Activated CD4-positive, CD25-positive, alpha-beta regulatory T cell treated with anti-CD3 and anti-CD28 coated beads, Interleukin-2, amount 50 U/mL, for 16 hours (primary cell): ENCODE data around the gene ADAMTS2.
"Not testable (repeated sequence)": the region's sequence is repeated elsewhere in the genome, so short reads cannot be mapped to it uniquely, and the experiment has no call there.

Experiments used
- DNase-seq: peaks from one replicate; pipeline ENCODE4 v3.0.0-alpha.2; 2020; ENCODE audit warnings: low read depth, low spot score

ADAMTS2 gene

DNA sequence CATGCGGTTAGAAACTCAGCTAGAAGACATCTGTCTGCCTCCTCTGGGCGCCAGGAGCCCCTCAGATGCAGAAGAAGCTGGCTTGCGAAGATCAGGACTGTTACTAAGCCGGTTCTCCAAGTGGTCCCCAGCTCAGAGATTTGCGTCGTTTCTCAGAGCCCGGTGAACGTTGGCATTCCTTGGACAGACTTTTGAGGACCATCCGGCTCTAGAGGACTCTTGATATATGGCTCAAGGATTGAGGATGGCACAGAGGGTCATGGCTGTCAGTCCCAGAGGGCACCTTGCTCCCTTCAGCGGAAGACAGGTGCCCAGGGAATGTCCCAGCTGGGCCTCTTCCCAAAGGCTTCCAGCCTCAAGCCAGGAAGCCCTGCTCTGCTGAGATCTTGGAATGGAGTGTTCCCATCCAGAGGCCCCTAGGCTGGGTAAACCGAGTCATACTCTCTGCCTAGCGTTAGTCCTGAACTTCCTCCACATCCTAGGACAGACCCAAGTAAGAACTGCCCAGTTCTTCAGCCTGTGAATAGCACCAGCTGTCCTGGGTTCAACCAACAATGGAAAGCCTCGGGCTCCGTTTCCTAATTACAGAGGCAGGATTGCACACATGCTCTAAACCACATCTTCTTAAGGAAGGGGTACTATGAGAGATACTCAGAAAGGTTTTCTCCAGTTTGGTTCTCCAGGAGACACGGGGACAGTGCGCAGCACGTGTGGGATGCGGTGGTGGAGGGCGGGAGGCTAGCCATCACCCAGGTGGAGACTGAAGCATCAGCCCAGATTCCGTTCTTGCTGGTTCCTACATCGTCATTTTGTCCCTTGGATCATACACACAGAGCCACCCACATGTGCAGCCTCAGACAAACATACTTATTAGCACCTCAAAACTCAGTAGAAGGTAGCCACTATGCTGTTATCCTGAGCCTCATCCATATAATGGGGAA, 233.7 kb downstream of the ADAMTS2 start:
- DNase-seq = no peak

- DNase-seq = no peak
Measured at GRCh38 chr5:179110528-179110927, 234.7 kb downstream of the ADAMTS2 start.

- not testable (repeated sequence) for DNase-seq
Measured at GRCh38 chr5:179101282-179101681, 244.0 kb downstream of the ADAMTS2 start.

DNA sequence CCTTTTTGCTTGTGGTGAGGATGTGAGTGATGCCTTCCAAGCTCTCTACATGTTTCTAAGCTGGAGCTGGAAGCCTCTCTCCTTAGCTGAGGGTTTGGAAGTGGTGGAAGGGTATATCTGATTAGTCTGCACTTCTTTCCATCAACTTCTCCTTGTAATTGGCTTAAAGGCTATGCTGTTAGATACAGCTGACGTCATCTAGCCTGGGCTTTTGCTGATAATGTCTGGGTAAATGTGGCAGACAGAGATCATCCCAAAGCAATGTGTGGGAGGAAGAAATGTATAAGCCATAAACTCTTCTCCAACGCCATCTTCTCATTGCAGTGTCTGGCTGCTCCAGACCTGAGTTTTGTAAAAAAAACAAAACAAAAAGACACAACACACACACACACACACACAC, 255.8 kb downstream of the ADAMTS2 start:
- DNase-seq = no peak

GRCh38 chr5:179080724-179081123, 264.5 kb downstream of the ADAMTS2 start:
- no peak for DNase-seq

DNA sequence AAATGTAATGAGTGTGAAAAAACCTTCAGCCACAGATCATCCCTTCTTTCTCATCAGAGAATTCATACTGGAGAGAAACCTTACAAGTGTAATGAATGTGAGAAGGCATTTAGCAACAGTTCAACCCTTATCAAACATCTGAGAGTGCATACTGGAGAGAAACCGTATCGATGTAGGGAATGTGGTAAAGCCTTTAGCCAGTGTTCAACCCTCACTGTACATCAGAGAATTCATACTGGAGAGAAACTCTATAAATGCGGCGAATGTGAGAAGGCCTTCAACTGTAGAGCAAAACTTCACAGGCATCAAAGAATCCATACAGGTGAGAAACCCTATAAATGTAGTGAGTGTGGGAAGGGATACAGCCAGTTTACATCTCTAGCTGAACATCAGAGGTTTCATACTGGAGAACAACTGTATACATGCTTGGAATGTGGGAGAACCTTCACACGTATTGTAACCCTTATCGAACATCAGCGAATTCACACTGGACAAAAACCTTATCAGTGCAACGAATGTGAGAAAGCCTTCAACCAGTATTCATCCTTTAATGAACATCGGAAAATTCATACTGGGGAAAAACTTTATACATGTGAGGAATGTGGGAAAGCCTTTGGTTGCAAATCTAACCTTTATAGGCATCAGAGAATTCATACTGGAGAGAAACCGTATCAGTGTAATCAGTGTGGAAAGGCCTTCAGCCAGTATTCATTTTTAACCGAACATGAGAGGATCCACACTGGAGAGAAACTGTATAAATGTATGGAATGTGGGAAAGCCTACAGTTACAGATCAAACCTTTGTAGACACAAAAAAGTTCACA, 265.9 kb downstream of the ADAMTS2 start:
- no peak for DNase-seq

GRCh38 chr5:179065703-179066102, 279.6 kb downstream of the ADAMTS2 start:
- DNase-seq = no peak

DNA sequence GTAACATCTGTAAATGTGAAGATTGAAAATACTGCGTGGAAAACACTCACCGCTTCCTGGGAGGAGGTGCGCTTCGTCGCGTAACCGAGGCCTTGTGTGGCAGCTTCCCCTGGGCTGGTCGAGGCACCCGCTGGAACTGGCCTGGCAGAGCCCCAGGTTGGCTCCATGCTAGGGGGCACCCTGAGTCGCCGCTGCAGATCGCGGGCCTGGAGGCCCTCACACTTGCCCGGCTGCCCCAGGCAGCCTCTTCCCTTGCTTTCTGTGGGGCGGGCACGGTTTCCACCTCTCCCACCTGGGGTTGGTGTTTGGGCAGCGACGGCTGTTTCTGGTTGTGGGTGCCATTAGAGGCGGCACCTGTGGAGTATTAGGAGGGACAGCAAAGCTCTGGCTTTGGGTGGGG, 284.2 kb downstream of the ADAMTS2 start:
- DNase-seq = no peak
